ENCODE data around the gene SERGEF.

Gene SERGEF

GRCh38 chr11:17783878-17784277, 229.0 kb downstream of the SERGEF start:
- no peak for DNase-seq (ENCODE audit: low read depth in 2 of 2)

GRCh38 chr11:17782603-17783337, 230.1 kb downstream of the SERGEF start:
- no peak for DNase-seq (ENCODE audit: low read depth in 2 of 2)

- DNase-seq (ENCODE audit: low read depth in 2 of 2) = no peak
These were observed 230.7 kb downstream of the SERGEF start for GRCh38 chr11:17782145-17782544.

GRCh38 chr11:17781626-17782025, 231.2 kb downstream of the SERGEF start:
- no peak for DNase-seq (ENCODE audit: low read depth in 2 of 2)

GRCh38 chr11:17781221-17781620, 231.6 kb downstream of the SERGEF start:
- DNase-seq (ENCODE audit: low read depth in 2 of 2) = no peak

GRCh38 chr11:17780668-17781067, 232.2 kb downstream of the SERGEF start:
- DNase-seq (ENCODE audit: low read depth in 2 of 2) = no peak

- no peak for DNase-seq (ENCODE audit: low read depth in 2 of 2)
These were observed 232.8 kb downstream of the SERGEF start for GRCh38 chr11:17779861-17780594.

- no peak for DNase-seq (ENCODE audit: low read depth in 2 of 2)
These were observed 233.6 kb downstream of the SERGEF start for GRCh38 chr11:17778956-17779860.

- DNase-seq (ENCODE audit: low read depth in 2 of 2) = no peak
These were observed 234.5 kb downstream of the SERGEF start for GRCh38 chr11:17778352-17778751.

GRCh38 chr11:17777738-17778091, 235.1 kb downstream of the SERGEF start:
- DNase-seq (ENCODE audit: low read depth in 2 of 2) = no peak

GRCh38 chr11:17777086-17777737, 235.6 kb downstream of the SERGEF start:
- DNase-seq (ENCODE audit: low read depth in 2 of 2) = no peak

- no peak for DNase-seq (ENCODE audit: low read depth in 2 of 2)
These were observed 236.5 kb downstream of the SERGEF start for GRCh38 chr11:17776212-17776875.

- no peak for DNase-seq (ENCODE audit: low read depth in 2 of 2)
These were observed 237.2 kb downstream of the SERGEF start for GRCh38 chr11:17775507-17776211.

GRCh38 chr11:17775035-17775348, 237.9 kb downstream of the SERGEF start:
- no peak for DNase-seq (ENCODE audit: low read depth in 2 of 2)

- no peak for DNase-seq (ENCODE audit: low read depth in 2 of 2)
These were observed 238.4 kb downstream of the SERGEF start for GRCh38 chr11:17774232-17775034.

- DNase-seq (ENCODE audit: low read depth in 2 of 2) = no peak
These were observed 239.2 kb downstream of the SERGEF start for GRCh38 chr11:17773674-17774073.

GRCh38 chr11:17772704-17773600, 239.9 kb downstream of the SERGEF start:
- no peak for DNase-seq (ENCODE audit: low read depth in 2 of 2)

GRCh38 chr11:17771841-17772401, 240.9 kb downstream of the SERGEF start:
- no peak for DNase-seq (ENCODE audit: low read depth in 2 of 2)

GRCh38 chr11:17771415-17771814, 241.4 kb downstream of the SERGEF start:
- no peak for DNase-seq (ENCODE audit: low read depth in 2 of 2)
